Measurements from ENCODE around the gene KAT8. TPM values are rescaled to one million over a fixed set of nuclear protein-coding genes. Genes with fewer than 3 reads are reported as not detected.

Gene KAT8
- total and polyA plus RNA-seq, 9 of the 15 experiments (the other 6 are each of a cell fraction or from before 2014, with no cell fraction given) = 10.0 to 98.5 (median 76.4) TPM

GRCh38 chr16:31179747-31180459, 62.4 kb downstream of the KAT8 start, which contains the start of gene FUS (continued):
- TF ChIP-seq TCFL5 (CRISPR knock-in tag; conservative IDR thresholded peaks at IDR 0.05) (no peak), POU5F1 (IDR thresholded peaks at IDR 0.05; ENCODE audit: borderline replicate concordance, low read depth, low read length, partially characterized antibody) (no peak), PBX2 (CRISPR knock-in tag; IDR thresholded peaks at IDR 0.05; ENCODE audit: low read depth) (no peak), PBX2 (tag; conservative IDR thresholded peaks at IDR 0.05; ENCODE audit: low read depth) (no peak), ZFP1 (CRISPR knock-in tag; IDR thresholded peaks at IDR 0.05) (no peak), PHF21A (IDR thresholded peaks at IDR 0.05; ENCODE audit: borderline replicate concordance, low read depth) (no peak), SAFB2 (IDR thresholded peaks at IDR 0.05; ENCODE audit: borderline replicate concordance, low read depth, low read length, severe bottlenecking) (no peak), U2AF1 (optimal IDR thresholded peaks at IDR 0.05; ENCODE audit: low read depth, low read length) (peak; percentile 98), RBBP5 (IDR thresholded peaks at IDR 0.05; ENCODE audit: borderline replicate concordance, insufficient read depth, low read length, poor library complexity, severe bottlenecking) (peak; percentile 79), SRF (CRISPR knock-in tag; IDR thresholded peaks at IDR 0.05) (peak in 1 of 2 experiments; percentile 64; a peak in 2 of 4 replicates), GTF2F1 (IDR thresholded peaks at IDR 0.05; ENCODE audit: low read depth, low read length) (peak; percentile 98), SRSF7 (optimal IDR thresholded peaks at IDR 0.05; ENCODE audit: low read depth, low read length) (peak; percentile 95), SNRNP70 (optimal IDR thresholded peaks at IDR 0.05; ENCODE audit: low read depth, low read length) (peak; percentile 32), ZNF232 (CRISPR knock-in tag; IDR thresholded peaks at IDR 0.05) (peak; percentile 86; the same call in 1 of the 2 replicates), ZNF212 (CRISPR knock-in tag; IDR thresholded peaks at IDR 0.05) (no peak), ZBTB8A (IDR thresholded peaks at IDR 0.05; ENCODE audit: partially characterized antibody) (no peak), TAF7 (tag; IDR thresholded peaks at IDR 0.05) (peak; percentile 99), TAF1 (IDR thresholded peaks at IDR 0.05; ENCODE audit: control insufficient read depth, extremely low read depth, insufficient read depth, low read length, severe bottlenecking) (peak; percentile 100)
- TF ChIP-seq, protein P1, sequence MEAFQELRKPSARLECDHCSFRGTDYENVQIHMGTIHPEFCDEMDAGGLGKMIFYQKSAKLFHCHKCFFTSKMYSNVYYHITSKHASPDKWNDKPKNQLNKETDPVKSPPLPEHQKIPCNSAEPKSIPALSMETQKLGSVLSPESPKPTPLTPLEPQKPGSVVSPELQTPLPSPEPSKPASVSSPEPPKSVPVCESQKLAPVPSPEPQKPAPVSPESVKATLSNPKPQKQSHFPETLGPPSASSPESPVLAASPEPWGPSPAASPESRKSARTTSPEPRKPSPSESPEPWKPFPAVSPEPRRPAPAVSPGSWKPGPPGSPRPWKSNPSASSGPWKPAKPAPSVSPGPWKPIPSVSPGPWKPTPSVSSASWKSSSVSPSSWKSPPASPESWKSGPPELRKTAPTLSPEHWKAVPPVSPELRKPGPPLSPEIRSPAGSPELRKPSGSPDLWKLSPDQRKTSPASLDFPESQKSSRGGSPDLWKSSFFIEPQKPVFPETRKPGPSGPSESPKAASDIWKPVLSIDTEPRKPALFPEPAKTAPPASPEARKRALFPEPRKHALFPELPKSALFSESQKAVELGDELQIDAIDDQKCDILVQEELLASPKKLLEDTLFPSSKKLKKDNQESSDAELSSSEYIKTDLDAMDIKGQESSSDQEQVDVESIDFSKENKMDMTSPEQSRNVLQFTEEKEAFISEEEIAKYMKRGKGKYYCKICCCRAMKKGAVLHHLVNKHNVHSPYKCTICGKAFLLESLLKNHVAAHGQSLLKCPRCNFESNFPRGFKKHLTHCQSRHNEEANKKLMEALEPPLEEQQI (IDR thresholded peaks at IDR 0.05) = no peak
- TF ChIP-seq, protein P2, sequence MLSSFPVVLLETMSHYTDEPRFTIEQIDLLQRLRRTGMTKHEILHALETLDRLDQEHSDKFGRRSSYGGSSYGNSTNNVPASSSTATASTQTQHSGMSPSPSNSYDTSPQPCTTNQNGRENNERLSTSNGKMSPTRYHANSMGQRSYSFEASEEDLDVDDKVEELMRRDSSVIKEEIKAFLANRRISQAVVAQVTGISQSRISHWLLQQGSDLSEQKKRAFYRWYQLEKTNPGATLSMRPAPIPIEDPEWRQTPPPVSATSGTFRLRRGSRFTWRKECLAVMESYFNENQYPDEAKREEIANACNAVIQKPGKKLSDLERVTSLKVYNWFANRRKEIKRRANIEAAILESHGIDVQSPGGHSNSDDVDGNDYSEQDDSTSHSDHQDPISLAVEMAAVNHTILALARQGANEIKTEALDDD (IDR thresholded peaks at IDR 0.05) = no peak
- TF ChIP-seq, protein P3, sequence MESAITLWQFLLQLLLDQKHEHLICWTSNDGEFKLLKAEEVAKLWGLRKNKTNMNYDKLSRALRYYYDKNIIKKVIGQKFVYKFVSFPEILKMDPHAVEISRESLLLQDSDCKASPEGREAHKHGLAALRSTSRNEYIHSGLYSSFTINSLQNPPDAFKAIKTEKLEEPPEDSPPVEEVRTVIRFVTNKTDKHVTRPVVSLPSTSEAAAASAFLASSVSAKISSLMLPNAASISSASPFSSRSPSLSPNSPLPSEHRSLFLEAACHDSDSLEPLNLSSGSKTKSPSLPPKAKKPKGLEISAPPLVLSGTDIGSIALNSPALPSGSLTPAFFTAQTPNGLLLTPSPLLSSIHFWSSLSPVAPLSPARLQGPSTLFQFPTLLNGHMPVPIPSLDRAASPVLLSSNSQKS (CRISPR knock-in tag; IDR thresholded peaks at IDR 0.05) = no peak
